Measurements from ENCODE around the gene TMEM212.

The TMEM212 gene

GRCh38 chr3:171805687-171806086 lies 37.5 kb upstream of the TMEM212 start:
- H3K27me3 ChIP-seq (ENCODE audit: control insufficient read depth in 1 of 2, insufficient read depth in 2 of 2, low read length in 2 of 2): no peaks in the 10 kb centered on the region
- no peak overlapping the region for H3K9ac ChIP-seq (ENCODE audit: low read depth in 1 of 2, low read length in 2 of 2)
- H3K4me1 ChIP-seq (ENCODE audit: control insufficient read depth in 1 of 2, insufficient read depth in 2 of 2, low read length in 2 of 2): peaks cover 28 to 33% of the 10 kb centered on the region in 2 donors
- H3K9me3 ChIP-seq (ENCODE audit: control insufficient read depth in 1 of 2, low read length in 2 of 2): no peaks in the 10 kb centered on the region
- no peak overlapping the region for H3K27ac ChIP-seq (ENCODE audit: low read depth, low read length)
- H3K4me3 ChIP-seq (ENCODE audit: low read depth in 1 of 2, low read length in 2 of 2): no peak overlapping the region
- no peaks in the 10 kb centered on the region for H3K36me3 ChIP-seq (ENCODE audit: control insufficient read depth in 1 of 2, insufficient read depth in 2 of 2, low read length in 2 of 2)

GRCh38 chr3:171806200-171807128 lies 36.7 kb upstream of the TMEM212 start:
- H3K27me3 ChIP-seq (ENCODE audit: control insufficient read depth in 1 of 2, insufficient read depth in 2 of 2, low read length in 2 of 2): no peaks in the 10 kb centered on the region
- no peak overlapping the region for H3K9ac ChIP-seq (ENCODE audit: low read depth in 1 of 2, low read length in 2 of 2)
- H3K9me3 ChIP-seq (ENCODE audit: control insufficient read depth in 1 of 2, low read length in 2 of 2): no peaks in the 10 kb centered on the region
- peaks cover 32 to 41% of the 10 kb centered on the region in 2 donors for H3K4me1 ChIP-seq (ENCODE audit: control insufficient read depth in 1 of 2, insufficient read depth in 2 of 2, low read length in 2 of 2)
- no peaks in the 10 kb centered on the region for H3K36me3 ChIP-seq (ENCODE audit: control insufficient read depth in 1 of 2, insufficient read depth in 2 of 2, low read length in 2 of 2)
- no peak overlapping the region for H3K4me3 ChIP-seq (ENCODE audit: low read depth in 1 of 2, low read length in 2 of 2)
- no peak overlapping the region for H3K27ac ChIP-seq (ENCODE audit: low read depth, low read length)

GRCh38 chr3:171807129-171807675 lies 35.9 kb upstream of the TMEM212 start:
- H3K27ac ChIP-seq (ENCODE audit: low read depth, low read length): no peak overlapping the region
- no peaks in the 10 kb centered on the region for H3K9me3 ChIP-seq (ENCODE audit: control insufficient read depth in 1 of 2, low read length in 2 of 2)
- peaks cover 29 to 37% of the 10 kb centered on the region in 2 donors for H3K4me1 ChIP-seq (ENCODE audit: control insufficient read depth in 1 of 2, insufficient read depth in 2 of 2, low read length in 2 of 2)

GRCh38 chr3:171807806-171808205 lies 35.3 kb upstream of the TMEM212 start:
- Histone ChIP-seq H3K9ac (ENCODE audit: low read depth in 1 of 2, low read length in 2 of 2) (no peak overlapping the region), H3K36me3 (ENCODE audit: control insufficient read depth in 1 of 2, insufficient read depth in 2 of 2, low read length in 2 of 2) (no peaks in the 10 kb centered on the region), H3K4me3 (ENCODE audit: low read depth in 1 of 2, low read length in 2 of 2) (no peak overlapping the region), H3K27me3 (ENCODE audit: control insufficient read depth in 1 of 2, insufficient read depth in 2 of 2, low read length in 2 of 2) (no peaks in the 10 kb centered on the region), H3K9me3 (ENCODE audit: control insufficient read depth in 1 of 2, low read length in 2 of 2) (no peaks in the 10 kb centered on the region), H3K27ac (ENCODE audit: low read depth, low read length) (no peak overlapping the region), H3K4me1 (ENCODE audit: control insufficient read depth in 1 of 2, insufficient read depth in 2 of 2, low read length in 2 of 2) (peaks cover 24 to 31% of the 10 kb centered on the region in 2 donors)

More at GRCh38 chr3:171807129-171807675, 35.9 kb upstream of the TMEM212 start:
- H3K36me3 ChIP-seq (ENCODE audit: control insufficient read depth in 1 of 2, insufficient read depth in 2 of 2, low read length in 2 of 2): no peaks in the 10 kb centered on the region
- no peak overlapping the region for H3K9ac ChIP-seq (ENCODE audit: low read depth in 1 of 2, low read length in 2 of 2)
- no peak overlapping the region for H3K4me3 ChIP-seq (ENCODE audit: low read depth in 1 of 2, low read length in 2 of 2)
- no peaks in the 10 kb centered on the region for H3K27me3 ChIP-seq (ENCODE audit: control insufficient read depth in 1 of 2, insufficient read depth in 2 of 2, low read length in 2 of 2)

GRCh38 chr3:171809611-171809860 lies 33.6 kb upstream of the TMEM212 start:
- Histone ChIP-seq H3K4me3 (ENCODE audit: low read depth in 1 of 2, low read length in 2 of 2) (peak overlapping the region; percentile 74 to 91), H3K36me3 (ENCODE audit: control insufficient read depth in 1 of 2, insufficient read depth in 2 of 2, low read length in 2 of 2) (no peaks in the 10 kb centered on the region), H3K27me3 (ENCODE audit: control insufficient read depth in 1 of 2, insufficient read depth in 2 of 2, low read length in 2 of 2) (no peaks in the 10 kb centered on the region), H3K27ac (ENCODE audit: low read depth, low read length) (peak overlapping the region; percentile 80), H3K9ac (ENCODE audit: low read depth in 1 of 2, low read length in 2 of 2) (peak overlapping the region; percentile 69 to 81), H3K4me1 (ENCODE audit: control insufficient read depth in 1 of 2, insufficient read depth in 2 of 2, low read length in 2 of 2) (peaks cover 24 to 26% of the 10 kb centered on the region in 2 donors), H3K9me3 (ENCODE audit: control insufficient read depth in 1 of 2, low read length in 2 of 2) (no peaks in the 10 kb centered on the region)

GRCh38 chr3:171809861-171810628 lies 33.1 kb upstream of the TMEM212 start, which contains the start of gene PLD1:
Gene PLD1 (minus strand): TSS chr3:171810483. CDS start chr3:171738051, 72,432 bp downstream.
- peak within 1 kb of the TSS; percentile 80 for H3K27ac ChIP-seq (ENCODE audit: low read depth, low read length)
- H3K4me3 ChIP-seq (ENCODE audit: low read depth in 1 of 2, low read length in 2 of 2): peak within 1 kb of the TSS; percentile 74 to 91
- H3K4me1 ChIP-seq (ENCODE audit: control insufficient read depth in 1 of 2, insufficient read depth in 2 of 2, low read length in 2 of 2): peaks cover 24 to 26% of the 10 kb centered on the region in 2 donors
- H3K36me3 ChIP-seq (ENCODE audit: control insufficient read depth in 1 of 2, insufficient read depth in 2 of 2, low read length in 2 of 2): no peaks in the 10 kb centered on the region
- H3K9me3 ChIP-seq (ENCODE audit: control insufficient read depth in 1 of 2, low read length in 2 of 2): no peaks in the 10 kb centered on the region
- H3K9ac ChIP-seq (ENCODE audit: low read depth in 1 of 2, low read length in 2 of 2): peak within 1 kb of the TSS; percentile 69 to 81
- no peaks in the 10 kb centered on the region for H3K27me3 ChIP-seq (ENCODE audit: control insufficient read depth in 1 of 2, insufficient read depth in 2 of 2, low read length in 2 of 2)

GRCh38 chr3:171810629-171811294 lies 32.4 kb upstream of the TMEM212 start:
- H3K27me3 ChIP-seq (ENCODE audit: control insufficient read depth in 1 of 2, insufficient read depth in 2 of 2, low read length in 2 of 2): no peaks in the 10 kb centered on the region
- no peaks in the 10 kb centered on the region for H3K9me3 ChIP-seq (ENCODE audit: control insufficient read depth in 1 of 2, low read length in 2 of 2)
- H3K9ac ChIP-seq (ENCODE audit: low read depth in 1 of 2, low read length in 2 of 2): peak overlapping the region; percentile 69 to 81
- peaks cover 24 to 26% of the 10 kb centered on the region in 2 donors for H3K4me1 ChIP-seq (ENCODE audit: control insufficient read depth in 1 of 2, insufficient read depth in 2 of 2, low read length in 2 of 2)
- no peaks in the 10 kb centered on the region for H3K36me3 ChIP-seq (ENCODE audit: control insufficient read depth in 1 of 2, insufficient read depth in 2 of 2, low read length in 2 of 2)
- peak overlapping the region; percentile 80 for H3K27ac ChIP-seq (ENCODE audit: low read depth, low read length)
- H3K4me3 ChIP-seq (ENCODE audit: low read depth in 1 of 2, low read length in 2 of 2): peak overlapping the region; percentile 74 to 91

GRCh38 chr3:171811295-171811912 lies 31.7 kb upstream of the TMEM212 start:
- no peak overlapping the region for H3K4me3 ChIP-seq (ENCODE audit: low read depth in 1 of 2, low read length in 2 of 2)

GRCh38 chr3:171811913-171812335 lies 31.2 kb upstream of the TMEM212 start:
- H3K9me3 ChIP-seq (ENCODE audit: control insufficient read depth in 1 of 2, low read length in 2 of 2): no peaks in the 10 kb centered on the region
- H3K9ac ChIP-seq (ENCODE audit: low read depth in 1 of 2, low read length in 2 of 2): no peak overlapping the region
- H3K4me1 ChIP-seq (ENCODE audit: control insufficient read depth in 1 of 2, insufficient read depth in 2 of 2, low read length in 2 of 2): peaks cover 13 to 17% of the 10 kb centered on the region in 2 donors
- H3K27me3 ChIP-seq (ENCODE audit: control insufficient read depth in 1 of 2, insufficient read depth in 2 of 2, low read length in 2 of 2): no peaks in the 10 kb centered on the region
- no peaks in the 10 kb centered on the region for H3K36me3 ChIP-seq (ENCODE audit: control insufficient read depth in 1 of 2, insufficient read depth in 2 of 2, low read length in 2 of 2)
- H3K27ac ChIP-seq (ENCODE audit: low read depth, low read length): no peak overlapping the region
- no peak overlapping the region for H3K4me3 ChIP-seq (ENCODE audit: low read depth in 1 of 2, low read length in 2 of 2)

More at GRCh38 chr3:171811295-171811912, 31.7 kb upstream of the TMEM212 start:
- Histone ChIP-seq H3K4me1 (ENCODE audit: control insufficient read depth in 1 of 2, insufficient read depth in 2 of 2, low read length in 2 of 2) (peaks cover 19 to 22% of the 10 kb centered on the region in 2 donors), H3K36me3 (ENCODE audit: control insufficient read depth in 1 of 2, insufficient read depth in 2 of 2, low read length in 2 of 2) (no peaks in the 10 kb centered on the region), H3K9me3 (ENCODE audit: control insufficient read depth in 1 of 2, low read length in 2 of 2) (no peaks in the 10 kb centered on the region), H3K9ac (ENCODE audit: low read depth in 1 of 2, low read length in 2 of 2) (no peak overlapping the region), H3K27ac (ENCODE audit: low read depth, low read length) (no peak overlapping the region), H3K27me3 (ENCODE audit: control insufficient read depth in 1 of 2, insufficient read depth in 2 of 2, low read length in 2 of 2) (no peaks in the 10 kb centered on the region)
